ENCODE data around the gene ZNF804A.
"Not testable (repeated sequence)": the region's sequence is repeated elsewhere in the genome, so short reads cannot be mapped to it uniquely, and the experiment has no call there.

The ZNF804A gene

GRCh38 chr2:184727813-184728212 is 129.5 kb downstream of the ZNF804A start:
- DNase-seq (ENCODE audit: low spot score): no peak

DNA sequence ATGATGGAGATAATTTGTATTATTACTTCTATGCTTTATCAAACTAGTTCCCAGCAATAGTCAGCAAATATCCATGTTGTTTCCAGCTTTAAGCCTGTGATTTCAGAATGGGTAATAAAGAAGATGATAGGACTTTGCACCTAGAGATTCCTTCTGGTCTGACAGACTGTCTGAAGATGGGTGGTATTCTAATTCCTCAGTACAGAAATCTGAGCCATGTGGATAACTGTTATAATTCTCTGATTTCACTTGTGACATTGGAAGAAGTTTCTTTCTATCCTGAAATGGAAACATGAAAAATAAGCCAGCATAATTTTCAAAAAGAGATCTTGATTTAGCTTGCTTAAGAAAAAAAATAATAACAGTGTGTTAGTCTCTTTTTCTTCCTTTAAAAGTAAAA is 130.1 kb downstream of the ZNF804A start:
- no peak for DNase-seq (ENCODE audit: low spot score)

GRCh38 chr2:184729581-184729980 is 131.3 kb downstream of the ZNF804A start:
- no peak for DNase-seq (ENCODE audit: low spot score)

DNA sequence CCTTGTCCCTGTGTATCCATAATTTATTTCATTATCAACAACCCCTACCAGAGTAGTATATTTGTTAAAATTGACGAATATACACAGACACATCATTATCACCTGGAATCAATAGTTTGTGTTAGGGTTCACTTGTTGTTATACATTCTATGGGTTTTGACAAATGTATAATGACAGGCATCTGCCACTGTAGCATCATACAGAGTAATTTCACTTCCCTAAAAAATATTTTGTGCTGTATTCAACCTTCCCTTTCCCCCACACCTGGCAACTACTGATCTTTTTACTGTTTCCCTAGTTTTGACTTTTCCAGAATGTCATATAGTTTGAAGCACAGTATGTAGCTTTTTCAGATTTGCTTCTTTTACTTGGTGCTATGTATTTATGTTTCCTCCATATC is 132.0 kb downstream of the ZNF804A start:
- no peak for DNase-seq (ENCODE audit: low spot score)

- DNase-seq (ENCODE audit: low spot score): no peak
These were observed 136.0 kb downstream of the ZNF804A start for GRCh38 chr2:184734338-184734737.

DNA sequence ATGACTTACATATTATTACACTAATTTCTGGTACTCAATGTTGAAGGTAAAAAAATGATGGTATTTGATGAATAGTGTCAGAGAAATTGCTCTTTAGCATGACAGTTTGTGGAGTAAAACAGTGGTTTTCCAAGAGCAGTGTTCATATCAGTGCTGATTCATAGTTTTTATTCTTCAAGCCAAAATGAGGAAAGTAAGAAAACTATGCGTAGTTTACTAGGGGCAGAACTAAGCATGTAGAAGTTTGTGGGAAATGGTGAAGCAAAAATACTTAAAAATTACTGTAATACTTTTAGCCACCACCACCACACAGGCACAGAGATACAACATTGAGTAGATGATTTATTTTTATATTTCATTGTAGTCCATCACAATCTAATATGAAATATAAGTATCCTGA is 137.3 kb downstream of the ZNF804A start:
- DNase-seq (ENCODE audit: low spot score): no peak

GRCh38 chr2:184743096-184743495 is 144.8 kb downstream of the ZNF804A start:
- no peak for DNase-seq (ENCODE audit: low spot score)

DNA sequence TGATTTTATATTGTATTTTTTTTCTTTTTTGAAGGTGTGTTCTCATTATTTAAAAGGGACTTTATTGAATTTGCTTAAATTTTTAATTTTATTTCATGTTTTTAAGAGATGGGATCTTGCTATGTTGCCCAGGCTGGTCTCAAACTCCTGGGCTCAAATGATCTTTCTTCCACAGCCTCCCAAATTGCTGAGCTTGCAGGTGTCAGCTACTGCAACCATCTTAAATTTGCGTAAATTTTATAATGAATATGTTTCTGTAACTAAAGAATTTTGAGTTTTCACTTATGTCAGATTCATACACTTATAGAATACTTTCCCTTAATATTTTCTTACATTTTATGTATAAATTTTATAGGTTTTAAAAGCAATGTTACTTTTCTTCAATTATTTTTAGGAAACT is 157.8 kb downstream of the ZNF804A start:
- no peak for DNase-seq (ENCODE audit: low spot score)

- no peak for DNase-seq (ENCODE audit: low spot score)
These were observed 158.6 kb downstream of the ZNF804A start for GRCh38 chr2:184756885-184757284.

DNA sequence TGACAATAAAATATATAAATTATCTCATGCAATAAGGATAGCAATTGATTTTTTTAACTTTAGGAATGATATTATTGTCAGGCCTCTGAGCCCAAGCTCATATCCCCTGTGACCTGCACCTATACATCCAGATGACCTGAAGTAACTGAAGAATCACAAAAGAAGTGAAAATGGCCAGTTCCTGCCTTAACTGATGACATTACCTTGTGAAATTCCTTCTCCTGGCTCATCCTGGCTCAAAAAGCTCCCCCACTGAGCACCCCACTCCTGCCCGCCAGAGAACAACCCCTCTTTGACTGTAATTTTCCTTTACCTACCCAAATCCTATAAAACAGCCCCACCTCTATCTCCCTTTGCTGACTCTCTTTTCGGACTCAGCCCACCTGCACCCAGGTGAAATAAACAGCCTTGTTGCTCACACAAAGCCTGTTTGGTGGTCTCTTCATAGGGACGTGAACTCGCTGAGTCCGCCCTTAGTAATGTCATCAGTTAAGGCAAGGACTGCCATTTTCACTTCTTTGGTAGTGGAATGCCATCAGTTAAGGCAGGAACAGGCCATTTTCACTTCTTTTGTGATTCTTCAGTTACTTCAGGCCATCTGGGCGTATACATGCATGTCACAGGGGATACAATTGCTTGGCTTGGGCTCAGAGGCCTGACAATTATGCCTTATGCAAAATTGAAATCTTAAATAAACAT is 161.4 kb downstream of the ZNF804A start:
- DNase-seq (ENCODE audit: low spot score): not testable (repeated sequence)

DNA sequence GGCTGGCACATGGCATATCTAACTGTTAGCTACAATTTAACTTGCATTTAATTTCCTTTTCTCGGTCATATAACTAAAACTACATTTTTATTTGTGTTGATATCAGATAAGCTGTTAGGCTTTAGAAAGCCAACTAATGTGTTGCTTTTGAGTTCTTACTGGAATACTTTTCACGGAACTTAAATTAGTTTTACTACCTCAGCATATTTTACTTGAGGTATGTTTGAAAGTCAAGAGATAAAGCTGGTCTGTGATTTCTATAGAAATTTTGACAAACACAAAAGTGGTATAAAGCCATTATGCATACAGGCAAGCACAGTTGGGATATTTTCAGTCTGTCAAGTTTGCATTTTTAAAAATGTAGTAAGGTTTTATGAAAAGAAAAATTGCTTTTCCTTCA is 162.6 kb downstream of the ZNF804A start:
- DNase-seq (ENCODE audit: low spot score): no peak

GRCh38 chr2:184765112-184765895 is 167.0 kb downstream of the ZNF804A start:
- no peak for DNase-seq (ENCODE audit: low spot score)

DNA sequence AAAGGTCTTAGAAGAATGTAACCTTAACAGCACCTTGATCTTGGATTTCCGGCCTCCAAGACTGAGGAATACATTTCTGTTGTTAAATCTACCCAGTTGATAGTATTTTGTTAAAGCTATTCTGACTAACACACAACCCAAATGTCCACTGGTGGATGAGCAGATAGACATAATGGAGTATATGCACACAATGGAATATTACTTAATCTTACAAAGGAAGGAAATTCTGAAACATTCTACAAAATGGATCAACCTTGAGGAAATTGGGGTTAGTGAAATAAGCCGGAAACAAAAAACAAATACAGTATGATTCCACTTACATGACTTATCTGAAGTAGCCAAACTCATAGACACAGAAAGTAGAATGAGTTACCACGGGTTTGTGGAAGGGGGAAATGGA is 168.7 kb downstream of the ZNF804A start:
- DNase-seq (ENCODE audit: low spot score): no peak

DNA sequence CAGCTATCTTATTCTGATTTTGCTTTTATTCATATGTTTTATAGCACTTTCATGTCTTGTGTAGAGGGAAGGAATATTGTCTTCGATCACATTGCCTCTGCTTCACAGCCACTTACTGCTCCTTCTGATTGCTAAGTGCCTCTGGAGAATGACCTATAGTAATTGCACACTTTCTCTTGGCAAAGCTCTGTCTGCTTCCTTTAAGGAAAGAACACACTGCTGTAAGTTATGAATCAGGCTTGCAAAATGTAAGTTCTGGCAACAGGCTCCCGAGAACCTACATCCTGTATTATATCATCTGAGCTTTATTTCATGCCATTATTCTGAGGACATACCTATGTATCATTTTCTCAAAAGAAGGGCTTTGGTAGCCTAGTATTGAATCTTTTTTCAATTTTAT is 170.7 kb downstream of the ZNF804A start:
- no peak for DNase-seq (ENCODE audit: low spot score)

- DNase-seq (ENCODE audit: low spot score): no peak
These were observed 171.4 kb downstream of the ZNF804A start for GRCh38 chr2:184769686-184770085.

DNA sequence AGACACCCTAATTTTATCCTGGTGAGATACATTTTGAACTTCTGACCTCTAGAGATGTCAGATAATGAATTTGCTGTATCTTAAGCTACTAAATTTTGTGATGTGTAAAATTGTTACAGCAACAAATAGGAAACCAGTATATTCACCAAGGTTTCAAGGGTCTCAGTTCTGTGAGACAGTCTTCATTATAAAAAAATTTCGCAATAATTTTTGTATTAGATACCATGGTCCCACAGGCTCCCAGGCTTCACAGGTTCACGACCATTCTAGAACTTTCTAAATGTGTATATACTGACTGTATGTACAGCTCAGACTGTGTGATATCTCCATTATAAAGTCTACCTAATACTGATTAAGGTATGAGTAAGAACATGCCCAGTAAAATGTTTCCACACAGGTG is 181.4 kb downstream of the ZNF804A start:
- no peak for DNase-seq (ENCODE audit: low spot score)

DNA sequence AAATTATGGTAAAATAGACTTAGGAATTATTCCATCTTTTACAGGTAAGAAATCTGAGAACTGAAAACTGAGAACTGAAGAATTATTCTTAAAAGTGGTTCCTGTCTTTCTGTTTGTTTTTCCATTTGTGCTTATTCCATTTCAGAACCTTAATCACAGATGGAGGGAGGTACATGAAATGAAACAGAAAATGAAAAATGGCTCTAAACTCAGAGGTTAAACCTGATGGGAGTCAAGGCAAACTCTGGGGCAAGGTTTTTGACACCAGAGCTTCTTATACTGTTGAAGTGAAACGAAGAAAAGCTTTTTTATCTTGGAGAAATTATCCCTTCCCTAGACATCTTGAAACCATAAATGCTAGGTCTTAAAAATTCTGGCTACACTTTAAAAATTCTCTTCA is 182.1 kb downstream of the ZNF804A start:
- no peak for DNase-seq (ENCODE audit: low spot score)

- no peak for DNase-seq (ENCODE audit: low spot score)
These were observed 182.6 kb downstream of the ZNF804A start for GRCh38 chr2:184780944-184781343.

- DNase-seq (ENCODE audit: low spot score): no peak
These were observed 185.2 kb downstream of the ZNF804A start for GRCh38 chr2:184783576-184783975.

- no peak for DNase-seq (ENCODE audit: low spot score)
These were observed 194.8 kb downstream of the ZNF804A start for GRCh38 chr2:184793176-184793575.

DNA sequence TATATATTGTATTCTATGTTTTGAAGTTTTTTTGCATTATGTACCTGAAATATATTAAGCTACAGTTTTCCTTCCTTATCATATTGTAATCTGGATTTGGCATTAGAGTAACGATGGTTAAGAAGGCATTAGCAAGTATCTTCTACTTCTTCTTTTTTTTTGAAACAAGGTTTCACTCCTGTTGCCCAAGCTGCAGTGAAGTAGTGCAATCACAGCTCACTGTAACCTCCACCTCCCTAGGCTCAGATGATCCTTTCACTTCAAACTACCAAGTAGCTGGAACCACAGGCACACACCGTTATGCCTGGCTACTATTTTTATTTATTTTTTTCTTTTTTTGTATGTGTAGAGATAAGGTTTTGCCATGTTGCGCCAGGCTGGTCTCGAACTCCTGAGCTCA is 201.1 kb downstream of the ZNF804A start:
- no peak for DNase-seq (ENCODE audit: low spot score)

DNA sequence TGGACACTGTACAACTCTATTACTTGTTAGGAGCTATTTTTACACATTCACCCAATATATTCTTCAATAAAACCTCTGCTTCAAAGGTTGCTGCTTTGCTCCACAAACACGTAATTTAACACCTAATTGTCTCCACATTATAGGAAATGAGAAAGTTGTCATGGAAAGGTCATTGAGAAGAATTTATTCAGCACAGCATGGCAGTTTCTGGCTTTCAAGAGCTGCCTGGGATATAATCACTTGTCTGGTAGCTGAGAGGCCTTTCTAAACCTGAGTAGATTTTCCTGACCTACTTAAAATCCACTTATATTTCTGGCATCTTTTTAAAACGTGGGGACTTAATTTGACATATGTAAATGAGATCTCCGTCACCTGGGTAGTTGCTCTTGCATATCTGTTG is 216.1 kb downstream of the ZNF804A start:
- DNase-seq (ENCODE audit: low spot score): no peak

DNA sequence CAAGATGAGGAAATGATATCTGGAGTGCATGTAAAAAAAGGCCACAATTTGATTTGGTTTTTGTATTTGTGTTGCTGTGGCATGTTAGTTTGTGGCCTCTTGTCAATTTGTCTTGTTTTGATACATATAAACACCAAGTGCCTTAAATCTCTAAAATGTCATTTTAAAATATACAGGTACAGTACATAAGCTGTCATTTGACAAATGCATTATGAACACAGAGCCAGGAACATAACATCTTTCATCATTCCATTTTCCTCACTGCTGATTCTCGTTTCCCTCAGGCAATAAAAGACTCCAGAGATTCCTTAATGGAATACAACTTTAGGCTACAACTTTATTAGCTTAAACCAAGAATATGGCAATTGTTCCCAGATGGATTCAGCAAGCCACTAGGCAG is 217.5 kb downstream of the ZNF804A start:
- no peak for DNase-seq (ENCODE audit: low spot score)

DNA sequence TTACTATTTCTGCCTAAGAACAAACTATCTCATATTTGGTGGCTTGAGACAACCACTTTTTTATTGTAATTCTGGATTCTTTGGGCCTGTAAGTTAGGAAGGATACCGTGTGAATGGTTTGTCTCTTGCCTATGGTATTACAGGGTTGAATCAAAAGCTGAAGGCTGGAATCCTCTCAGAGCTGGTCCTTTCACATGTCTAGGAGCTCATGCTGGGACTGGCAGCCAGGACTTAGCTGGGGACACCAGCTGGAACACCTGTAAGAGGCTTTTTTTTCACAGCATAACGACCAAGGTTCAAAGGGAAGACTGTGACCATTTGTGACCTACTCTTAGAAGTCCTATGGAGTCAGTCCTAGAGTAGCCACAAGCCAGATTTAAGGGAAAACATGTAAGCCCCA is 226.3 kb downstream of the ZNF804A start:
- no peak for DNase-seq (ENCODE audit: low spot score)

All from kidney capillary endothelial cell (primary cell).